Measurements from ENCODE around the gene DYNC1I2.

DNA sequence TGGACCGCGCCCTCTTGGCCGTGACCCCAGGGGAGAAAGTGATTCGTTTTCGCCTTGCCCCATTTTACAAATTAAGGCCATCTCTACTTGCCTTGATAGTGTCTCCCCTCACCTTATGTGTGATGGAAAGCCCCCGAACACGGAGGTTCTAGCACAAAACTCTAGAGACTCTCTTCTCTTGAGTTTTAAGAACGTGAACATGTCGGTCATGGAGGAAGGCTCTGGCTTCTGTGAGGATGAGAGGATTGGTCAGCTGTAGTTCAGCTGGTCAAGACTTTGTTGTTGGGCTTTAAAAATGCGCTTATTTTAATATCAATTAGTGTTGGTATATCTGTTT is 828 bp downstream of the DYNC1I2 start:
- TF ChIP-seq, protein P1, sequence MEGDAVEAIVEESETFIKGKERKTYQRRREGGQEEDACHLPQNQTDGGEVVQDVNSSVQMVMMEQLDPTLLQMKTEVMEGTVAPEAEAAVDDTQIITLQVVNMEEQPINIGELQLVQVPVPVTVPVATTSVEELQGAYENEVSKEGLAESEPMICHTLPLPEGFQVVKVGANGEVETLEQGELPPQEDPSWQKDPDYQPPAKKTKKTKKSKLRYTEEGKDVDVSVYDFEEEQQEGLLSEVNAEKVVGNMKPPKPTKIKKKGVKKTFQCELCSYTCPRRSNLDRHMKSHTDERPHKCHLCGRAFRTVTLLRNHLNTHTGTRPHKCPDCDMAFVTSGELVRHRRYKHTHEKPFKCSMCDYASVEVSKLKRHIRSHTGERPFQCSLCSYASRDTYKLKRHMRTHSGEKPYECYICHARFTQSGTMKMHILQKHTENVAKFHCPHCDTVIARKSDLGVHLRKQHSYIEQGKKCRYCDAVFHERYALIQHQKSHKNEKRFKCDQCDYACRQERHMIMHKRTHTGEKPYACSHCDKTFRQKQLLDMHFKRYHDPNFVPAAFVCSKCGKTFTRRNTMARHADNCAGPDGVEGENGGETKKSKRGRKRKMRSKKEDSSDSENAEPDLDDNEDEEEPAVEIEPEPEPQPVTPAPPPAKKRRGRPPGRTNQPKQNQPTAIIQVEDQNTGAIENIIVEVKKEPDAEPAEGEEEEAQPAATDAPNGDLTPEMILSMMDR (conservative IDR thresholded peaks at IDR 0.05; ENCODE audit: low read depth, low read length): no peak
- TF ChIP-seq EZH2 (IDR thresholded peaks at IDR 0.05; ENCODE audit: low read length, unreplicated experiment) (no peak), EZH2phosphoT487 (IDR thresholded peaks at IDR 0.05; ENCODE audit: borderline replicate concordance, low read length) (no peak)

Measured in PC-3 (cell line).